HEK293 (cell line): Measurements from ENCODE around the gene HSD17B12.

Experiments
- CTCF ChIA-PET: fragments of 350-600 bp; formaldehyde crosslinking; extraction: SDS; loops from one replicate; lab custom pipeline; 2021; ENCODE audit warnings: antibody characterized with exemption; lab: Yijun Ruan, JAX
- POLR2A ChIA-PET: fragments of 300-600 bp; formaldehyde crosslinking; extraction: SDS; loops from one replicate; lab custom pipeline; 2020; ENCODE audit warnings: antibody characterized with exemption, inconsistent platforms; lab: Yijun Ruan, JAX
- H3K27ac ChIP-seq: fragments of 200-500 bp; sonication (Bioruptor generic); 2 replicates; pipeline ENCODE4 v1.5.1; 2014; ENCODE audit warnings: low read depth, low read length, control low read depth, inconsistent platforms; ENCODE audit errors: extremely low read depth
- H3K36me3 ChIP-seq, 2 experiments: fragments of 200-500 bp in 1 of 2; sonication (Bioruptor generic) in 1 of 2; 1 replicate in 1 of 2; 2 replicates in 1 of 2; pipeline ENCODE4 v1.5.1; 2014 to 2017; ENCODE audit warnings: inconsistent platforms in 2 of 2, low read length in 2 of 2; ENCODE audit not compliant: control insufficient read depth in 2 of 2, insufficient read depth in 1 of 2
- H3K4me1 ChIP-seq: fragments of 200-500 bp; sonication (Bioruptor generic); 2 replicates; pipeline ENCODE4 v1.5.1; 2014; ENCODE audit warnings: mild to moderate bottlenecking, low read length, inconsistent platforms; ENCODE audit not compliant: control insufficient read depth, insufficient read depth
- H3K4me3 ChIP-seq: 2 replicates; pipeline ENCODE4 v1.5.1; 2011; ENCODE audit warnings: low read depth, mild to moderate bottlenecking, control low read depth, low read length, moderate library complexity
- H3K9me3 ChIP-seq: fragments of 200-500 bp; sonication (Bioruptor generic); 2 replicates; pipeline ENCODE4 v1.5.1; 2014; ENCODE audit warnings: low read depth, low read length, inconsistent platforms; ENCODE audit not compliant: control insufficient read depth, insufficient read depth
- IKZF3 ChIP-seq: fragments of 450-650 bp; IDR thresholded peaks from 2 replicates; pipeline ENCODE4 v1.5.0; 2018; ENCODE audit warnings: missing biosample characterization, mild to moderate bottlenecking, missing genetic modification characterization, moderate library complexity
- MEIS1 ChIP-seq: sonication (generic); formaldehyde crosslinking; IDR thresholded peaks from 2 replicates; pipeline ENCODE4 v1.8.1; 2022; ENCODE audit warnings: missing genetic modification reagents, mild to moderate bottlenecking, borderline replicate concordance
- MYNN ChIP-seq: fragments of 450-650 bp; formaldehyde crosslinking; IDR thresholded peaks from 2 replicates; pipeline ENCODE4 v1.5.1; 2016; ENCODE audit warnings: missing biosample characterization, missing genetic modification characterization, borderline replicate concordance
- OSR2 ChIP-seq: fragments of 450-650 bp; formaldehyde crosslinking; IDR thresholded peaks from 2 replicates; pipeline ENCODE4 v1.5.1; 2016; ENCODE audit warnings: missing biosample characterization, missing genetic modification characterization
- PRDM6 ChIP-seq: fragments of 450-650 bp; formaldehyde crosslinking; IDR thresholded peaks from 2 replicates; pipeline ENCODE4 v1.5.1; 2017; ENCODE audit warnings: missing biosample characterization, missing genetic modification characterization
- REST ChIP-seq: fragments of 450-650 bp; formaldehyde crosslinking; IDR thresholded peaks from 2 replicates; pipeline ENCODE4 v1.5.1; 2016; ENCODE audit warnings: missing biosample characterization, missing genetic modification characterization
- SETDB1 ChIP-seq: IDR thresholded peaks from one replicate; pipeline ENCODE4 v1.6.1; 2017; ENCODE audit warnings: mild to moderate bottlenecking, low read length, moderate library complexity, mixed read lengths; ENCODE audit not compliant: insufficient read length
- SP2 ChIP-seq: fragments of 450-650 bp; formaldehyde crosslinking; IDR thresholded peaks from 2 replicates; pipeline ENCODE4 v1.5.1; 2016; ENCODE audit warnings: missing biosample characterization, missing genetic modification characterization
- ZBTB17 ChIP-seq: fragments of 450-650 bp; formaldehyde crosslinking; IDR thresholded peaks from 2 replicates; pipeline ENCODE4 v1.5.1; 2016; ENCODE audit warnings: missing biosample characterization, missing genetic modification characterization
- ZBTB20 ChIP-seq: fragments of 450-650 bp; formaldehyde crosslinking; IDR thresholded peaks from 2 replicates; pipeline ENCODE4 v1.5.1; 2016; ENCODE audit warnings: missing biosample characterization, missing genetic modification characterization
- ZFHX2 ChIP-seq: fragments of 450-650 bp; formaldehyde crosslinking; conservative IDR thresholded peaks from 2 replicates; pipeline ENCODE4 v1.5.1; 2016; ENCODE audit warnings: missing biosample characterization, missing genetic modification characterization
- ZFP37 ChIP-seq: fragments of 450-650 bp; formaldehyde crosslinking; IDR thresholded peaks from 2 replicates; pipeline ENCODE4 v1.5.1; 2016; ENCODE audit warnings: missing biosample characterization, missing genetic modification characterization
- ZNF146 ChIP-seq: fragments of 450-650 bp; formaldehyde crosslinking; IDR thresholded peaks from 2 replicates; pipeline ENCODE4 v1.5.1; 2016; ENCODE audit warnings: missing biosample characterization, missing genetic modification characterization
- ZNF16 ChIP-seq: fragments of 450-650 bp; formaldehyde crosslinking; IDR thresholded peaks from 2 replicates; pipeline ENCODE4 v1.5.1; 2016; ENCODE audit warnings: low read depth, missing biosample characterization, missing genetic modification characterization
- ZNF174 ChIP-seq: fragments of 450-650 bp; formaldehyde crosslinking; IDR thresholded peaks from 2 replicates; pipeline ENCODE4 v1.5.0; 2017; ENCODE audit warnings: missing biosample characterization, mild to moderate bottlenecking, missing genetic modification characterization
- ZNF449 ChIP-seq: fragments of 450-650 bp; formaldehyde crosslinking; IDR thresholded peaks from 2 replicates; pipeline ENCODE4 v1.5.1; 2017; ENCODE audit warnings: missing biosample characterization, mild to moderate bottlenecking, missing genetic modification characterization, moderate library complexity
- ZNF48 ChIP-seq: fragments of 450-650 bp; formaldehyde crosslinking; IDR thresholded peaks from 2 replicates; pipeline ENCODE4 v1.5.1; 2016; ENCODE audit warnings: missing biosample characterization, missing genetic modification characterization
- ZNF555 ChIP-seq: fragments of 450-650 bp; formaldehyde crosslinking; conservative IDR thresholded peaks from 2 replicates; pipeline ENCODE4 v1.5.1; 2017; ENCODE audit warnings: missing biosample characterization, mild to moderate bottlenecking, missing genetic modification characterization, inconsistent platforms
- ZNF558 ChIP-seq: fragments of 450-650 bp; formaldehyde crosslinking; IDR thresholded peaks from 2 replicates; pipeline ENCODE4 v1.5.1; 2016; ENCODE audit warnings: missing biosample characterization, missing genetic modification characterization
- ZNF560 ChIP-seq: fragments of 450-650 bp; formaldehyde crosslinking; IDR thresholded peaks from 2 replicates; pipeline ENCODE4 v1.5.1; 2017; ENCODE audit warnings: missing biosample characterization, missing genetic modification characterization, borderline replicate concordance
- ZNF776 ChIP-seq: fragments of 450-650 bp; formaldehyde crosslinking; IDR thresholded peaks from 2 replicates; pipeline ENCODE4 v1.5.0; 2017; ENCODE audit warnings: missing biosample characterization, missing genetic modification characterization, borderline replicate concordance
- ZNF777 ChIP-seq: fragments of 450-650 bp; formaldehyde crosslinking; IDR thresholded peaks from 2 replicates; pipeline ENCODE4 v1.5.1; 2017; ENCODE audit warnings: missing biosample characterization, missing genetic modification characterization, borderline replicate concordance
- TF ChIP-seq, protein P1 (sequence below): fragments of 450-650 bp; formaldehyde crosslinking; IDR thresholded peaks from 2 replicates; pipeline ENCODE4 v1.5.1; 2016; ENCODE audit warnings: missing biosample characterization, missing genetic modification characterization
- TF ChIP-seq, protein P2 (sequence below): fragments of 450-650 bp; formaldehyde crosslinking; IDR thresholded peaks from 2 replicates; pipeline ENCODE4 v1.5.1; 2016; ENCODE audit warnings: missing biosample characterization, missing genetic modification characterization, low read depth
- TF ChIP-seq, protein P3 (sequence below): fragments of 450-650 bp; formaldehyde crosslinking; IDR thresholded peaks from 2 replicates; pipeline ENCODE4 v1.5.1; 2016; ENCODE audit warnings: missing biosample characterization, missing genetic modification characterization

The HSD17B12 gene

DNA sequence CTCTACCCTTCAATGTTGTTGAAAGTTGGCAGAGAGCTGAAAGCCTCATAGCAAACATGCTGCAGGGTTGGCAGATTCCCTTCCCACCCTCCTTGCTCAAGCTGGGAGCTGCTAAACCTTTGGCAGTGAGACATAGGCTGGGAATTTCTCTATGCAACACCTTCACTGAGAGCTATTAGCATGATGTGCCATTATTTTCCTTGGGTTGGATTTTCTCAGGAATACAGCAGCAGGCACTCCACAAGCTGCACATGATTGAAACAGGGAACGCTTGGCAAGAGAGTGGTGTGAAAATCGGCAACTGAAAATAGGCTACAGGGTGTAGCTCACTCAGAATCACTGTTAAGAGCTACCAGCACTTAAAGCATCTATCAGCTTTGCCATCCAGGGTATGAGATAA lies 190.5 kb downstream of the HSD17B12 start:
- Histone ChIP-seq H3K4me1 (no peaks in the 10 kb centered on the region), H3K36me3 (no peaks in the 10 kb centered on the region), H3K9me3 (no peaks in the 10 kb centered on the region), H3K27ac (no peak overlapping the region), H3K4me3 (no peak overlapping the region)
- CTCF ChIA-PET = interaction anchor here (0.9 kb wide), 1 partner anchor 167 kb away, joined by 3 read pairs; no protein-coding TSS in a partner anchor
- TF ChIP-seq ZNF558 (no peak), MEIS1 (CRISPR knock-in tag) (no peak), ZBTB17 (tag by site-specific recombination) (no peak), SETDB1 (no peak), IKZF3 (tag by site-specific recombination) (no peak), PRDM6 (tag by site-specific recombination) (no peak), ZNF16 (no peak), OSR2 (tag by site-specific recombination) (no peak), ZFP37 (no peak), ZBTB20 (tag by site-specific recombination) (no peak), MYNN (tag by site-specific recombination) (no peak), ZNF555 (tag by site-specific recombination) (no peak), ZNF146 (tag by site-specific recombination) (no peak), ZNF449 (tag by site-specific recombination) (no peak)
- TF ChIP-seq, protein P1, sequence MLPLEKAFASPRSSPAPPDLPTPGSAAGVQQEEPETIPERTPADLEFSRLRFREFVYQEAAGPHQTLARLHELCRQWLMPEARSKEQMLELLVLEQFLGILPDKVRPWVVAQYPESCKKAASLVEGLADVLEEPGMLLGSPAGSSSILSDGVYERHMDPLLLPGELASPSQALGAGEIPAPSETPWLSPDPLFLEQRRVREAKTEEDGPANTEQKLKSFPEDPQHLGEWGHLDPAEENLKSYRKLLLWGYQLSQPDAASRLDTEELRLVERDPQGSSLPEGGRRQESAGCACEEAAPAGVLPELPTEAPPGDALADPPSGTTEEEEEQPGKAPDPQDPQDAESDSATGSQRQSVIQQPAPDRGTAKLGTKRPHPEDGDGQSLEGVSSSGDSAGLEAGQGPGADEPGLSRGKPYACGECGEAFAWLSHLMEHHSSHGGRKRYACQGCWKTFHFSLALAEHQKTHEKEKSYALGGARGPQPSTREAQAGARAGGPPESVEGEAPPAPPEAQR = no peak
- TF ChIP-seq, protein P2, sequence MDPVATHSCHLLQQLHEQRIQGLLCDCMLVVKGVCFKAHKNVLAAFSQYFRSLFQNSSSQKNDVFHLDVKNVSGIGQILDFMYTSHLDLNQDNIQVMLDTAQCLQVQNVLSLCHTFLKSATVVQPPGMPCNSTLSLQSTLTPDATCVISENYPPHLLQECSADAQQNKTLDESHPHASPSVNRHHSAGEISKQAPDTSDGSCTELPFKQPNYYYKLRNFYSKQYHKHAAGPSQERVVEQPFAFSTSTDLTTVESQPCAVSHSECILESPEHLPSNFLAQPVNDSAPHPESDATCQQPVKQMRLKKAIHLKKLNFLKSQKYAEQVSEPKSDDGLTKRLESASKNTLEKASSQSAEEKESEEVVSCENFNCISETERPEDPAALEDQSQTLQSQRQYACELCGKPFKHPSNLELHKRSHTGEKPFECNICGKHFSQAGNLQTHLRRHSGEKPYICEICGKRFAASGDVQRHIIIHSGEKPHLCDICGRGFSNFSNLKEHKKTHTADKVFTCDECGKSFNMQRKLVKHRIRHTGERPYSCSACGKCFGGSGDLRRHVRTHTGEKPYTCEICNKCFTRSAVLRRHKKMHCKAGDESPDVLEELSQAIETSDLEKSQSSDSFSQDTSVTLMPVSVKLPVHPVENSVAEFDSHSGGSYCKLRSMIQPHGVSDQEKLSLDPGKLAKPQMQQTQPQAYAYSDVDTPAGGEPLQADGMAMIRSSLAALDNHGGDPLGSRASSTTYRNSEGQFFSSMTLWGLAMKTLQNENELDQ = no peak
- TF ChIP-seq, protein P3, sequence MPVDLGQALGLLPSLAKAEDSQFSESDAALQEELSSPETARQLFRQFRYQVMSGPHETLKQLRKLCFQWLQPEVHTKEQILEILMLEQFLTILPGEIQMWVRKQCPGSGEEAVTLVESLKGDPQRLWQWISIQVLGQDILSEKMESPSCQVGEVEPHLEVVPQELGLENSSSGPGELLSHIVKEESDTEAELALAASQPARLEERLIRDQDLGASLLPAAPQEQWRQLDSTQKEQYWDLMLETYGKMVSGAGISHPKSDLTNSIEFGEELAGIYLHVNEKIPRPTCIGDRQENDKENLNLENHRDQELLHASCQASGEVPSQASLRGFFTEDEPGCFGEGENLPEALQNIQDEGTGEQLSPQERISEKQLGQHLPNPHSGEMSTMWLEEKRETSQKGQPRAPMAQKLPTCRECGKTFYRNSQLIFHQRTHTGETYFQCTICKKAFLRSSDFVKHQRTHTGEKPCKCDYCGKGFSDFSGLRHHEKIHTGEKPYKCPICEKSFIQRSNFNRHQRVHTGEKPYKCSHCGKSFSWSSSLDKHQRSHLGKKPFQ (tag by site-specific recombination) = no peak
- POLR2A ChIA-PET = no interaction called here

DNA sequence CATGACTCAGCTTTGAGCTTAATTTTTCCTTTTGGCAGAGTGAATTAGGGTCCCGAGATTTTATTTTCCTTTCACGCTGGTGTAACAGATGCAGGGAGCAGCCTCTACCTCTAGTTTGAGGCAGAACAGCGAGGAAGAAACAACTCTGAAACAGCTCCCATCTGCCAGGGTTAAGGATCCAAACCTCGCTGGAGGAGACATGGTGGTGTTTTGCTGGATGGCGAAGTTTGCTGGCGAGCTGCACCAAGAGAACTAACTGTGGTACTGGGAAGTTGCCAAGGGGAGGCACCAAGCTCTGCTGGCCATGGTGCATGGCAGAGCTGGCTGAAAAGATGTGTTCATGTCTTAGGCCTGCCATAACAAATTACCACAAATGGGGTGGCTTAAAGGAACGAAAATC lies 192.5 kb downstream of the HSD17B12 start:
- CTCF ChIA-PET = interaction anchor here (0.7 kb wide), 1 partner anchor 19 kb away, joined by 3 read pairs; no protein-coding TSS in a partner anchor
- H3K27ac ChIP-seq = no peak overlapping the region
- no peak for TF ChIP-seq ZNF560
- TF ChIP-seq SP2 = no peak
- no peak for TF ChIP-seq ZNF48 (tag by site-specific recombination)
- TF ChIP-seq ZNF776 (tag by site-specific recombination) = no peak
- no peak for TF ChIP-seq ZNF174 (tag by site-specific recombination)
- TF ChIP-seq REST (tag by site-specific recombination) = no peak
- TF ChIP-seq ZFHX2 (tag by site-specific recombination) = no peak
- TF ChIP-seq ZNF777 (tag by site-specific recombination) = no peak

More for the DNA sequence above, 192.5 kb downstream of the HSD17B12 start:
- Histone ChIP-seq H3K9me3 (no peaks in the 10 kb centered on the region), H3K4me1 (no peaks in the 10 kb centered on the region), H3K36me3 (no peaks in the 10 kb centered on the region), H3K4me3 (no peak overlapping the region)
- POLR2A ChIA-PET = no interaction called here
